ENCODE measurements around the gene ATP2A3.
A peak's percentile ranks its signal among the peaks of the same experiment; 100 is the strongest.

The ATP2A3 gene

GRCh38 chr17:3917391-3917931, 46.8 kb downstream of the ATP2A3 start:
- DNase-seq (ENCODE audit: low read depth in 2 of 2) = peak; percentile 28 to 80
- TF ChIP-seq, protein P1, sequence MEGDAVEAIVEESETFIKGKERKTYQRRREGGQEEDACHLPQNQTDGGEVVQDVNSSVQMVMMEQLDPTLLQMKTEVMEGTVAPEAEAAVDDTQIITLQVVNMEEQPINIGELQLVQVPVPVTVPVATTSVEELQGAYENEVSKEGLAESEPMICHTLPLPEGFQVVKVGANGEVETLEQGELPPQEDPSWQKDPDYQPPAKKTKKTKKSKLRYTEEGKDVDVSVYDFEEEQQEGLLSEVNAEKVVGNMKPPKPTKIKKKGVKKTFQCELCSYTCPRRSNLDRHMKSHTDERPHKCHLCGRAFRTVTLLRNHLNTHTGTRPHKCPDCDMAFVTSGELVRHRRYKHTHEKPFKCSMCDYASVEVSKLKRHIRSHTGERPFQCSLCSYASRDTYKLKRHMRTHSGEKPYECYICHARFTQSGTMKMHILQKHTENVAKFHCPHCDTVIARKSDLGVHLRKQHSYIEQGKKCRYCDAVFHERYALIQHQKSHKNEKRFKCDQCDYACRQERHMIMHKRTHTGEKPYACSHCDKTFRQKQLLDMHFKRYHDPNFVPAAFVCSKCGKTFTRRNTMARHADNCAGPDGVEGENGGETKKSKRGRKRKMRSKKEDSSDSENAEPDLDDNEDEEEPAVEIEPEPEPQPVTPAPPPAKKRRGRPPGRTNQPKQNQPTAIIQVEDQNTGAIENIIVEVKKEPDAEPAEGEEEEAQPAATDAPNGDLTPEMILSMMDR (IDR thresholded peaks at IDR 0.05; ENCODE audit: low read depth, low read length) = no peak
- no peak overlapping the region for H3K4me3 ChIP-seq (replicated peaks in 1 of 2; ENCODE audit: low read depth in 2 of 2, low read length in 2 of 2)

- TF ChIP-seq, protein P1 (IDR thresholded peaks at IDR 0.05; ENCODE audit: low read depth, low read length) = no peak
- DNase-seq (ENCODE audit: low read depth in 2 of 2) = no peak
- H3K4me3 ChIP-seq (replicated peaks in 1 of 2; ENCODE audit: low read depth in 2 of 2, low read length in 2 of 2) = no peak overlapping the region
Observed at GRCh38 chr17:3916825-3917224, 47.4 kb downstream of the ATP2A3 start.

GRCh38 chr17:3915995-3916696, 48.1 kb downstream of the ATP2A3 start, which contains the start of gene P2RX1:
P2RX1 (minus strand) TSS chr17:3916465; CDS start chr17:3916225, 240 bp downstream.
- TF ChIP-seq, protein P1 (IDR thresholded peaks at IDR 0.05; ENCODE audit: low read depth, low read length) = no peak
- peak within 1 kb of the TSS in 1 of 2 donors; percentile 8 for H3K4me3 ChIP-seq (replicated peaks in 1 of 2; ENCODE audit: low read depth in 2 of 2, low read length in 2 of 2)
- DNase-seq (ENCODE audit: low read depth in 2 of 2) = peak in 1 of 2 donors; percentile 87

DNA sequence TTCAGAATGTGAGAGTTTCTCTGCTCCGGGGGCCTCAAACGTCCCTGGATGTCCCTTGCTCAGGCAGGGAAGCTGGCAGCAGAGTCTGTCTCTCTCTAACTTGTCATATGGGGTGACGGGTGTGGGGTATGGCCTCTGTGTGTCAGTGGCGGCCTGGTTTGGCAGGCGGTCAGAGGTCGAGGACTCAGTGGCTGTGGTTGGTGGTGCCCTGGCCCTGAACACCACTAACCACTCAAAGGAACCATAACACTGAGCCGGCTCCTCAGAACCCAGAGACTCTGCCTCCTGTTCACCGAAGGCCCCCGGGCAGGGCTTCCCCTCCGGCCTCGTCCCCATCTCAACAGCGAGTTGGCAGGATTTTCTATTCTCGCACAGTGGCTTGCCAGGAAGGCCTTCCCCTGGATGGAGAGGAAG, 48.6 kb downstream of the ATP2A3 start:
- TF ChIP-seq, protein P1 (IDR thresholded peaks at IDR 0.05; ENCODE audit: low read depth, low read length) = no peak
- no peak for DNase-seq (ENCODE audit: low read depth in 2 of 2)
- peak overlapping the region in 1 of 2 donors; percentile 8 for H3K4me3 ChIP-seq (replicated peaks in 1 of 2; ENCODE audit: low read depth in 2 of 2, low read length in 2 of 2)

- DNase-seq (ENCODE audit: low read depth in 2 of 2) = no peak
- TF ChIP-seq, protein P1 (IDR thresholded peaks at IDR 0.05; ENCODE audit: low read depth, low read length) = no peak
- H3K4me3 ChIP-seq (replicated peaks in 1 of 2; ENCODE audit: low read depth in 2 of 2, low read length in 2 of 2) = no peak overlapping the region
Observed at GRCh38 chr17:3914312-3914670, 49.9 kb downstream of the ATP2A3 start.

GRCh38 chr17:3913531-3914311, 50.5 kb downstream of the ATP2A3 start:
- H3K4me3 ChIP-seq (replicated peaks in 1 of 2; ENCODE audit: low read depth in 2 of 2, low read length in 2 of 2) = no peak overlapping the region
- TF ChIP-seq, protein P1 (IDR thresholded peaks at IDR 0.05; ENCODE audit: low read depth, low read length) = peak; percentile 98

More at GRCh38 chr17:3913531-3914311, 50.5 kb downstream of the ATP2A3 start:
- DNase-seq (ENCODE audit: low read depth in 2 of 2) = peak; percentile 79 to 86
